ENCODE measurements around the gene ALDH8A1.

Gene ALDH8A1

DNA sequence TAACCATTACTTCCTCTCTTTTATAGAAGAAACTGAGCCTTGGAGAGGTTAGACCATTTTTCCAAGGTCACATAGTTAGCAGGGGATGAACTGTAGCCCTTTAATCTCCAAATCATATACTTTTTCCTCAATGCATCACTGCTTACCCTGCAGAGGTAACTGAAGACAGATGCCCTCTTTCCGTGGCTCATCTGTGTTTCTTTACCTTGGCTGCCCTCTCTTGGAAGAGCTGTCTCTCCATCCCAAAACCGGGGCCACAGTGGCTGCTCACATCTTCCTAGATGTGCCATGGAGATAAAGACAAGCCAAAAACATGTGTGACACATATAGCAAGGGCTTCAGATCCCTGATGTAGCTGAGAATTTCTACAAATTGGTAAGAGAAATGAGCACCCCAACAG lies 581 bp upstream of the ALDH8A1 start:
- TF ChIP-seq, protein P1, sequence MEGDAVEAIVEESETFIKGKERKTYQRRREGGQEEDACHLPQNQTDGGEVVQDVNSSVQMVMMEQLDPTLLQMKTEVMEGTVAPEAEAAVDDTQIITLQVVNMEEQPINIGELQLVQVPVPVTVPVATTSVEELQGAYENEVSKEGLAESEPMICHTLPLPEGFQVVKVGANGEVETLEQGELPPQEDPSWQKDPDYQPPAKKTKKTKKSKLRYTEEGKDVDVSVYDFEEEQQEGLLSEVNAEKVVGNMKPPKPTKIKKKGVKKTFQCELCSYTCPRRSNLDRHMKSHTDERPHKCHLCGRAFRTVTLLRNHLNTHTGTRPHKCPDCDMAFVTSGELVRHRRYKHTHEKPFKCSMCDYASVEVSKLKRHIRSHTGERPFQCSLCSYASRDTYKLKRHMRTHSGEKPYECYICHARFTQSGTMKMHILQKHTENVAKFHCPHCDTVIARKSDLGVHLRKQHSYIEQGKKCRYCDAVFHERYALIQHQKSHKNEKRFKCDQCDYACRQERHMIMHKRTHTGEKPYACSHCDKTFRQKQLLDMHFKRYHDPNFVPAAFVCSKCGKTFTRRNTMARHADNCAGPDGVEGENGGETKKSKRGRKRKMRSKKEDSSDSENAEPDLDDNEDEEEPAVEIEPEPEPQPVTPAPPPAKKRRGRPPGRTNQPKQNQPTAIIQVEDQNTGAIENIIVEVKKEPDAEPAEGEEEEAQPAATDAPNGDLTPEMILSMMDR (IDR thresholded peaks at IDR 0.05), result no peak

DNA sequence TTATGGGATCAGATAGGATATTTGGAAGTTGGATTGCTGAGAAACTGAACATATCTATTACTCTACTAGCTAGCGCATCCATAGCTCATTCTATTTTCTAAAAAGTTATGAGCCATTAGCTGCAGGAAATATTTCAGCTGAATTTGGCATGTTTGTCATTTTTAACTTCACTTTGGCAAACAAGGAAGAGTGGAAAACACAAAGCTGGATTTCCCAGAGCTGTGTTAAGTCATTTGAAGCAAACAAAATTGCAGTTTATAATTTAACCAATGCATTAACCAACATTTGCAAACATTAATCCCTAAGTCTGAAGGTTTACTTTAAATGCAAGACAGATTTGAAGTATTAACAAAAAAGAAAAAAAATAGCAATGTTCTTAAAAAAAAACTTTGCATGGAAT lies 1.2 kb downstream of the ALDH8A1 start:
- TF ChIP-seq, protein P1 (IDR thresholded peaks at IDR 0.05), result no peak

DNA sequence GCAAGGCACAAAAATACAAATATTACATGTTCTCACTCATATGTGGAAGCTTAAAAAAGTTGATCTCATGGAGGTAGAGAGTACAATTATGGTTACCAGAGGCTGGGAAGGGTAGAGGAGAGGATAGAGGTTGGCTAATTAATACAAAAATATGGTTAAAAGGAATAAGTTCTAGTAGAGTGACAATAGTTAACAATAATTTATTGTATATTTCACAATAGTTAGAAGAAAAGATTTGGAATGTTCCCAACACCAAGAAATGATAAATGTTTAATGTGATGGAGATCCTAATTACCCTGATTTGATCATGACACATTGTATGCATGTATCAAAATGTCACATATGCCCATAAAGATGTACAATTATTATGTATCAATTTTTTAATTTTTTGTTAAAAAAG lies 1.8 kb downstream of the ALDH8A1 start:
- TF ChIP-seq, protein P1 (IDR thresholded peaks at IDR 0.05), result no peak

DNA sequence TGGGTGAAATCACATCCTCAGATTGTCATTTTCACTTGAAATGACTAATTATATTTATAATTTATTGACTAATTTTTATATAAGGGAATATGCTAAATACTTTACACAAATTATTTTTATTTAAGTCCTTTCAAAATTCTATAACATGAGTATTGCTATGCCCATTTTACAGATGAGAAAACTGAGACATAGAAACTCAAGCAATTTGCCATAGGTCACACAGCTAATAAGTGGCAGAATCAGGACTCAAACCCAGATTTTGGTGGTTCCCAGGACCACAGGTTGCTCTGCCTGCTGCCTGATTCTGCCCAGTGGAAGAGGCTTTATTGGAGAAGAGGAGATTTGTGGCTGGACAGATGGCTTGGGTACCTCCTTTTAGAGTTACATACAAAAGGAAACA lies 4.9 kb downstream of the ALDH8A1 start:
- TF ChIP-seq, protein P1 (IDR thresholded peaks at IDR 0.05), result no peak

DNA sequence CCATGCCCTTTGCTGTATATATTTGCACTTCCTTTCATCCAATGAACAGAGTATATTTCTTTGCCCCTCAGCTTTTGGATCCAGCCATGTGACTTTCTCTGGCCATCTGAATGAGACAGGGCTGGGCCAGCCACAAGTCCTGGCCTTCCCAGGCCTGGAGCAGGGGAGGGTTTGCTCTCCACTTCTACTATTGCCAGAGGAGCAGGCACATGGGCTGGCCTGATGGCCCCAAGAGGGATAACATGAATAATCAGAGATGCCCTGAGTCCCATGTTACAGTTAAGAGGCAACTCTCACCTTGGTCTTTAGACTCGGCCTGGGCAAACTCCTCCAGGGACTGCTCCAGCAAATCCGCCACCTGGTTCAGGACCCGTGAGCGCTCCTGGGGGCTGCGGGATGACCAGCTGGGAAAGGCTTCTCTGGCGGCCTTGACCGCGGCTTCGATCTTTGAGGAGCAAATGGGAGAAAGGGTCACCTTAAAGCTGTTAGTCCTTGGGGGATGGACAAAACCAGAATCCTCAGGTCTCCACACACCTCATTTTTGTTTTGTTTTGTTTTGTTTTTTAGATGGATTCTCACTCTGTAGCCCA lies 6.3 kb downstream of the ALDH8A1 start:
- TF ChIP-seq, protein P1 (IDR thresholded peaks at IDR 0.05), result no peak

DNA sequence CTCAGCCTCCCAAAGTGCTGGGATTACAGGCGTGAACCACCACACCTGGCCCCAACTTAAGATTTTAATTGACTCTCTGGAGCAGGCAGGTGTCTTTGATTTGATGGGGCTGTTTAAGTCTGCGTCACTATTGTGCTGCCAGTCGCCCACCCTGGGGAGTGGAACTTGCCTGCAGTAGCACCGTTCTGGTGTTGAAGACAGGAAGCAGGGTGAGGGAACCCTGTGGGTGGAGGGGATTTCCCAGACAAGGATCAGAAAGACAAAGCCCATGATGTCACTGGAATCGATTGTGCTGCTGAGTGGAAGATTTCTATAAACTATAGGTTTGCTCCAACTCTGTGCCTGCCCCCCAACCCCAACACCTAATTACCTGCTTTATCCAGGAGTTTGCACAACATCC lies 11.0 kb downstream of the ALDH8A1 start:
- TF ChIP-seq, protein P1 (IDR thresholded peaks at IDR 0.05), result no peak

DNA sequence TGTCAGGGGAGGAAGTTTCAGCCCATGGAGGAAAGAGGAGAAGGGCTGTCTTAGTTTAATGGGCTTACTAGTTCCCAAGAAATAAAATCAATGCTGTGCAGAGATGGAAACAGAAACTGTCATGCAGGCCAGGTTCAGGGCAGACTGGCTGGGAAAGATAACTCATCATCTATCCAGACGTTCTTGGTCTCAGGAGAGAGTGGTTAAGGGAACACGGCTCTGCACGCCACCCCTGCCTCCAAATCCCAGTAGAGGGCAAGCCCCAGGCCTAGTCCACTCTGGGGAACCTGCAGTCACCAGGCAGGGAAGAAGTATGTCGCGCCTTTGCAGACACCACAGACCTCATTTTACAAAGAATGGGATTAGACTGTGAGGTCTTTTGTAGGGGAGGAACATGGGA lies 12.5 kb downstream of the ALDH8A1 start:
- TF ChIP-seq, protein P1 (IDR thresholded peaks at IDR 0.05), result no peak

DNA sequence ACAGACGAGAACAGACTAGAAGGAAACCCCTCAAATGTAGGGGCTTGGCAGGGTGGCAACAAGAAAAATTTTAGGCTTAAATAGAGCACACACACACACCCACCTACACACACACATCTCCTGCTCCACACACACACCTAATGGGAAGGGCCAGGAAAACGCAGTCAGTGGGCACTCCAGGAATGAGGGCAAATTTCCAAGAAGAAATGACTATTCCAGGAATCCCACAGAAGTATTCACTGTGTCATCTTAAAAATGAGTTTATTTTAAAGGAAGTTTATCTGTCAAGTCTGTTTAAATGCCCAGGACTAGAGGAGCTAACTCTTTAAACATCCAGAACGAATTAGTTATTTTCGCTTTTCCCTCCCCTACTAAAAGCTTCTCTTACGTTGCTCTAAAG lies 13.0 kb downstream of the ALDH8A1 start:
- TF ChIP-seq, protein P1 (IDR thresholded peaks at IDR 0.05), result no peak

All from LNCAP (cell line).